ENCODE data around the gene ENTHD1.
"Not testable (repeated sequence)": the region's sequence is repeated elsewhere in the genome, so short reads cannot be mapped to it uniquely, and the experiment has no call there.

GRCh38 chr22:39875176-39875885 lies 18.2 kb downstream of the ENTHD1 start:
- not testable (repeated sequence) for TF ChIP-seq CTCF (IDR thresholded peaks at IDR 0.05; ENCODE audit: poor library complexity, severe bottlenecking); RAD21 (conservative IDR thresholded peaks at IDR 0.05)
